ENCODE results near the gene SRP9. TPM values are rescaled to one million over a fixed set of nuclear protein-coding genes. Genes with fewer than 3 reads are reported as not detected.

Gene SRP9
- total RNA-seq, 1 donor from 2014 or later = 344 TPM

GRCh38 chr1:225766967-225767633 is 10.5 kb upstream of the SRP9 start:
- H3K4me3 ChIP-seq (ENCODE audit: low read depth, low read length) = no peak overlapping the region
- no peak for TF ChIP-seq CTCF (IDR thresholded peaks at IDR 0.05; ENCODE audit: insufficient read depth, low read length, poor library complexity, severe bottlenecking)

GRCh38 chr1:225767634-225768540 is 9.7 kb upstream of the SRP9 start:
- no peak for TF ChIP-seq CTCF (IDR thresholded peaks at IDR 0.05; ENCODE audit: insufficient read depth, low read length, poor library complexity, severe bottlenecking)
- no peak overlapping the region for H3K4me3 ChIP-seq (ENCODE audit: low read depth, low read length)
- DNase-seq (ENCODE audit: low read depth) = no peak

More at GRCh38 chr1:225766967-225767633, 10.5 kb upstream of the SRP9 start:
- no peak for DNase-seq (ENCODE audit: low read depth)
- H3K36me3 ChIP-seq (ENCODE audit: control insufficient read depth, insufficient read depth, low read length) = no peaks in the 10 kb centered on the region
- no peaks in the 10 kb centered on the region for H3K27me3 ChIP-seq (ENCODE audit: control insufficient read depth, insufficient read depth, low read length)

GRCh38 chr1:225768662-225769426 is 8.8 kb upstream of the SRP9 start:
- TF ChIP-seq CTCF (IDR thresholded peaks at IDR 0.05; ENCODE audit: insufficient read depth, low read length, poor library complexity, severe bottlenecking) = no peak
- no peak overlapping the region for H3K4me3 ChIP-seq (ENCODE audit: low read depth, low read length)
- no peaks in the 10 kb centered on the region for H3K36me3 ChIP-seq (ENCODE audit: control insufficient read depth, insufficient read depth, low read length)
- no peaks in the 10 kb centered on the region for H3K27me3 ChIP-seq (ENCODE audit: control insufficient read depth, insufficient read depth, low read length)
- no peak for DNase-seq (ENCODE audit: low read depth)

More at GRCh38 chr1:225767634-225768540, 9.7 kb upstream of the SRP9 start:
- Histone ChIP-seq H3K36me3 (ENCODE audit: control insufficient read depth, insufficient read depth, low read length) (no peaks in the 10 kb centered on the region), H3K27me3 (ENCODE audit: control insufficient read depth, insufficient read depth, low read length) (no peaks in the 10 kb centered on the region)

- Histone ChIP-seq H3K4me3 (ENCODE audit: low read depth, low read length) (no peak overlapping the region), H3K36me3 (ENCODE audit: control insufficient read depth, insufficient read depth, low read length) (no peaks in the 10 kb centered on the region), H3K27me3 (ENCODE audit: control insufficient read depth, insufficient read depth, low read length) (no peaks in the 10 kb centered on the region)
- no peak for TF ChIP-seq CTCF (IDR thresholded peaks at IDR 0.05; ENCODE audit: insufficient read depth, low read length, poor library complexity, severe bottlenecking)
- DNase-seq (ENCODE audit: low read depth) = no peak
These were observed 7.9 kb upstream of the SRP9 start for GRCh38 chr1:225769687-225770086.

- no peak for TF ChIP-seq CTCF (IDR thresholded peaks at IDR 0.05; ENCODE audit: insufficient read depth, low read length, poor library complexity, severe bottlenecking)
- H3K27me3 ChIP-seq (ENCODE audit: control insufficient read depth, insufficient read depth, low read length) = no peaks in the 10 kb centered on the region
- H3K36me3 ChIP-seq (ENCODE audit: control insufficient read depth, insufficient read depth, low read length) = no peaks in the 10 kb centered on the region
- H3K4me3 ChIP-seq (ENCODE audit: low read depth, low read length) = no peak overlapping the region
- DNase-seq (ENCODE audit: low read depth) = no peak
These were observed 6.9 kb upstream of the SRP9 start for GRCh38 chr1:225770561-225771248.
